ENCODE measurements around the gene TBC1D14.

DNA sequence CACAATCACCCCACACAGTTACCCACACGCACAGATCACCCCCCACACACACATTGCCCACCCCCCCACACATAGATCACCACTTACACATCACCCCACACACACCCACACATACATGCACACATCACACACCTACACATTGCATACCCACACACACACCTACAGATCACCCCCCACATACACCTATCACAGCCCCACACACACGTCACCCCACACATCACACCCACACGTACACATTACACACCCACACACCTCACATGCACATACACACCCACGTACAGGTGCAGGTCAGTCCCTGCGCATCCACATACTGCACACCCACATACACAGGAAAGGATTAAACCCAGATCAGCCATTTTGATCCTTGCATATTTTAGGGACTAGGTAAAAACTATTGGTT, 118.3 kb downstream of the TBC1D14 start:
- TF ChIP-seq POLR2A (IDR thresholded peaks at IDR 0.05; ENCODE audit: low read depth, low read length) (no peak), RAD21 (IDR thresholded peaks at IDR 0.05; ENCODE audit: low read length) (no peak)
- TF ChIP-seq, protein P1, sequence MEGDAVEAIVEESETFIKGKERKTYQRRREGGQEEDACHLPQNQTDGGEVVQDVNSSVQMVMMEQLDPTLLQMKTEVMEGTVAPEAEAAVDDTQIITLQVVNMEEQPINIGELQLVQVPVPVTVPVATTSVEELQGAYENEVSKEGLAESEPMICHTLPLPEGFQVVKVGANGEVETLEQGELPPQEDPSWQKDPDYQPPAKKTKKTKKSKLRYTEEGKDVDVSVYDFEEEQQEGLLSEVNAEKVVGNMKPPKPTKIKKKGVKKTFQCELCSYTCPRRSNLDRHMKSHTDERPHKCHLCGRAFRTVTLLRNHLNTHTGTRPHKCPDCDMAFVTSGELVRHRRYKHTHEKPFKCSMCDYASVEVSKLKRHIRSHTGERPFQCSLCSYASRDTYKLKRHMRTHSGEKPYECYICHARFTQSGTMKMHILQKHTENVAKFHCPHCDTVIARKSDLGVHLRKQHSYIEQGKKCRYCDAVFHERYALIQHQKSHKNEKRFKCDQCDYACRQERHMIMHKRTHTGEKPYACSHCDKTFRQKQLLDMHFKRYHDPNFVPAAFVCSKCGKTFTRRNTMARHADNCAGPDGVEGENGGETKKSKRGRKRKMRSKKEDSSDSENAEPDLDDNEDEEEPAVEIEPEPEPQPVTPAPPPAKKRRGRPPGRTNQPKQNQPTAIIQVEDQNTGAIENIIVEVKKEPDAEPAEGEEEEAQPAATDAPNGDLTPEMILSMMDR (conservative IDR thresholded peaks at IDR 0.05; ENCODE audit: low read depth, low read length) = no peak
